ENCODE data around the gene RAB37.

The RAB37 gene

GRCh38 chr17:74712301-74712700 is 24.8 kb upstream of the RAB37 start:
- no peak for TF ChIP-seq CTCF (IDR thresholded peaks at IDR 0.05; ENCODE audit: low read depth, low read length)
- no peak overlapping the region for H3K4me3 ChIP-seq (ENCODE audit: low read depth, low read length)

- TF ChIP-seq CTCF (IDR thresholded peaks at IDR 0.05; ENCODE audit: low read depth, low read length) = no peak
- no peak within 1 kb of the TSS for H3K4me3 ChIP-seq (ENCODE audit: low read depth, low read length)
These were observed 24.3 kb upstream of the RAB37 start, which contains the start of gene CD300LF for GRCh38 chr17:74712756-74713155. Gene CD300LF, minus strand, starts transcription at chr17:74712923. Its CDS starts 57 bp downstream, at chr17:74712866.

DNA sequence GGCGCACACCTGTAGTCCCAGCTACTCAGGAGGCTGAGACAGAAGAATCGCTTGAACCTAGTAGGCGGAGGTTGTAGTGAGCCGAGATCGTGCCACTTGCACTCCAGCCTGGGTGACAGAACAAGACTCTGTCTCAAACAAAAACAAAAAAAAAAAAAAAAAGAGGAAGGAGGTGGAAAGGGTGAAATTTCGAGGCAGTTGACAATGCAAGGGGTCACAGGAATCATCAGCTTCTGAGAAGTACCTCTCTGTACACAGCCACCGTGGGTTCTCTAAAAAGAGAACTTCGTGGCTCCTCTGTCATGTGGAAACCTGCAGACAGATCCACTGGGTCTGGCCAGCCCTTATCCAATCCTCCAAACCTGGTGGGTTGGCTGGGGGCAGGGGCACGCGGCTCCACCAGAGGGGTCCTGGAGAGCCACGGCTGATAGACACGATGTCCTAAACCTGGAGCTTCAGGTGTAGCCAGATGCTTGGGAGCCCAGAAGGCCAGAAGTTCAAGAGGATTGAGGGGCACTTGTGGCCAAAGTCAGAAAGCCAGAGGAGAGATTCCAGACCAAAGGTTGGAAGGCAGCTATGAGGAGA is 23.8 kb upstream of the RAB37 start:
- TF ChIP-seq CTCF (IDR thresholded peaks at IDR 0.05; ENCODE audit: low read depth, low read length) = no peak

DNA sequence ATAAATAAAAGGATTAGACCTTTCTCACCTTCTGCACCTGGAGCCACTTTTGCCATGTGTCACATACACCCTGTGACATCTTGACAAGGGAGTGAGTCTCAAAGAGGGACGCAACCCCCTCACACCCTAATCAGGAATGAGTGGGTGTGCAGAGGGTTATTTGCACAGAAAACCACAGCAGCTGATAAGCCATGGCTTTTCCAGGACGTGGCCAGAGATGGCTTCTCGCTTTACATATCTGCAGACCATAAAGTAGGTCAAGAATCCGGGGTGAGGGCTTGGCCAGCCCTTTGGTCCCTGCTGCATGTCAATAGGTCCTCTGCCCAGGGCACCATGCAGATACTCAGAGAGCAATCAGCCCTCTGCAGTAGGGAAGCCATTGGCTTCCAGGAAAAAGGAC is 21.9 kb upstream of the RAB37 start:
- H3K4me3 ChIP-seq (ENCODE audit: low read depth, low read length) = no peak overlapping the region
- no peak for TF ChIP-seq CTCF (IDR thresholded peaks at IDR 0.05; ENCODE audit: low read depth, low read length)

More for the DNA sequence above, 23.8 kb upstream of the RAB37 start:
- H3K4me3 ChIP-seq (ENCODE audit: low read depth, low read length) = no peak overlapping the region

DNA sequence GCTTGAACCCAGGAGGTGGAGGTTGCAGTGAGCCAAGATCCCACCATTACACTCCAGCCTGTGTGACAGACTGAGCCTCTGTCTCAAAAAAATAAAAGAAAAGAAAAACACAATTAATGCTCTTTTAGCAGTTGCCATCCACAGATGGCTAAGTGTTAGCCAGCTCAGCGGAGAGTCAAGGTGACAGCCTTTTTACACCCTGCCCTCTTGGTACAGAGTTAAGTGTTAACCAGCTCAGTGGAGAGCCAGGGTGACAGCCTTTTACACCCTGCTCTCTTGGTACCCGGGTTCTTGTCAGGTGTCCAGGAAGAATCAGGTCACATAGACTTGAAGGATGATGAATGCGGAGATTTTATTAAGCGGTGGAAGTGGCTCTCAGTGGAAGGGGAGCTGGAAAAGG is 16.6 kb upstream of the RAB37 start:
- TF ChIP-seq CTCF (IDR thresholded peaks at IDR 0.05; ENCODE audit: low read depth, low read length) = no peak
- H3K4me3 ChIP-seq (ENCODE audit: low read depth, low read length) = no peak overlapping the region

GRCh38 chr17:74722782-74723181 is 14.3 kb upstream of the RAB37 start:
- no peak for TF ChIP-seq CTCF (IDR thresholded peaks at IDR 0.05; ENCODE audit: low read depth, low read length)
- no peak overlapping the region for H3K4me3 ChIP-seq (ENCODE audit: low read depth, low read length)

- TF ChIP-seq CTCF (IDR thresholded peaks at IDR 0.05; ENCODE audit: low read depth, low read length) = no peak
These were observed 13.2 kb upstream of the RAB37 start for GRCh38 chr17:74723891-74724290.

More at GRCh38 chr17:74723891-74724290, 13.2 kb upstream of the RAB37 start:
- H3K4me3 ChIP-seq (ENCODE audit: low read depth, low read length) = no peak overlapping the region

All from WI38 (cell line).